HG03575 (cell line): ENCODE results near the gene DNMT3A.
"Not testable (repeated sequence)": the region's sequence is repeated elsewhere in the genome, so short reads cannot be mapped to it uniquely, and the experiment has no call there.

Experiments
- ATAC-seq: cut with Tn5 transposase; IDR thresholded peaks from one replicate; pipeline ENCODE4 v1.9.1; 2021; ENCODE audit not compliant: unreplicated experiment, insufficient number of reproducible peaks, low FRiP score; ENCODE audit errors: extremely low read depth

Gene DNMT3A

DNA sequence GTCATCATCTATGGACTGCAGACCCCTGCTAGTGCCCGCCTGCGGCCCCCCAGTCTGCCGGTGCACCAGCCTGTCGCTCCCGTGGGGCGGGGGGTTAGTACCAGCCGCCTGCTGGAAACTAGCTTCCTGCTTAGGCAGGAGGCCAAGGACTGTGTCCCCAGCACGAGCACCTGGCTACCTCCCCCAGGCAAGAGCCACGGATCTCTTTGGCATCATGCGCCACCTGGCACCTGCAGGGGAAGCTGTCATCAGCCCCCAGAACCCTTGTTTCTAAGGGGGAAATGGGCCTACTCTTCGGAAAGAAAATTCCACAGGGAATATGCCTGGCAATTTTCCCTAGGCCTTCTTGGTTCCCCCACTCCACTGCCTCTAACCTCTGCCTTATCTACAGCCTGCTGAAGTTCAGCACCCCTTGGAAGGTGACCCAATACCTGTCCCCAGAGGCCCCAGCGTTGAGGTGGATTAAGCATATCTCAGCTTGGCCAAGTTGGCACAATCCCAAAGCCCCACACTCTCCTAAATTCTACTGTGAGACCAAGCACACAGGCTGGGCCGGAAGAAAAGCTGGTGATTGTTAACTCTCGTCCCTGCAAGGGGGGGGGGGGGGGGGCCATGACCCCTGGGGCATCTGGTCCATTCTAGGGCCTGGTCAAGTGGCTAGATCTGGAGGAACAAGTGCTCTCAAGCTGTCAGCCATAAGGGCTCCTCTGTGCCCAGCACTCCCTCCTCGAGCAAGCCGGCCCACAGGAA is 111.4 kb downstream of the DNMT3A start:
- no peak for ATAC-seq

DNA sequence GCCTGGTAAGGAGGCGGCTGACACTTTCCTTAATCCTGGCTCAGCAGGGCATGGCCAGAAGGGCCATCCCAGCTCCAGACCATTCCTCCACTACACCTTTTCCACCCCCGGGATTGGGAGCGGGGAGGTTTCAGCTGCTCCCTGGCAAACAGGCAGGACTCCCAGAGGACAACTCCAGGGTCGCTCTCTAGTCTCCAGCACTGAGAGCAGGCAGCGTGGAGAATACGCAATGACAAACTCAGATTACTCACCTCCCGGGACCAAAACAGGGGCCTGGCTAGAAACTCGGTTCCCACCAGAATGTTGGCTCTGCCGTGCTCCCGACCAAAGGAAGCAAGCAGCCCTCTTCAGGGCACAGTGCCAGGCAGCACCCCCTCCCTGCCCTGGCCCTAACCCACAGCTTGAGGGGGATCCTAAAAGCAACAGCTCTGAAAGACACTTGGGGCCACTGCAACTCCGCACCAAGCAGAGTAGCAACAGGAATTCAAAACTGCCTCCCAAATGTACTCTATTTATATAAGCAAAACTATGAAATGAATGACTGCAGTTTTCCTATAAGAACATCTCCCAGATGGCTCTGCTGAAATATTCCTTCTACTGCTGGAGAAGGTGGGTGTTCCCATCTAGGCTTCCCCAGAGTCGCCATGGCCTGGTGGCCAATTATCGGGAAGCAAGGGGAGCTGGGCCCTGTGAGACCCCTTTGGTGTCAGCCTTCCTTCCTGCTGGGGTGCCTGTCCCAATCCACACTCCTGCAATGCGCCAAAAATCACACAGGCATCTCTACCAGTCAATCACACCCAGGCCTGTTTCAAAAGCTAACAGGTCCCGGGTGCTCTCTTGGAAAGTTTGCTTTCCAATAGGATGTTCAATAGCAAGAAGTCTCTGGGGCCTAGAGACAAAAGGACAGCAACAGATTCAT is 112.2 kb downstream of the DNMT3A start:
- ATAC-seq: no peak

DNA sequence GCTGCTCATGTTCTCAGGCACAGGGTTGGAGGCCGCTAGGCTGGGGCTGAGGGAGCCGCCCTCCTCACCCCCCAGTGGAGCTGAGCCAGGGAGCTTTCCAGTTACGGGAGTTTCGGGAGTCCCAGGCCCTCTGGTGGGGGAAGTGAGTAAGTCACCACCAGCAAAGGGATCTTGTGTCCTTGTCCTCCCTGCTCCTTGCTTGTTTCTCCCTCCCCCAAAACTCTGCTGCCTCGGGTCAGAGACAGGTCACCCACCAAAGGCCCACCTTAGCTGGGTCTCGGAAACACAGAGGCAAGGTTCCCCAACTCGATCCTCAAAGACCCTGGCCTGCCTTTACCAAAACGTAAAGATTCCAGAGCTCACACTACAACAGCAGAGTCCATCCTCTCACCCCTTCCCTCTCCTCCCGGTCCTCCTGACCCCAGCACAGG is 112.9 kb downstream of the DNMT3A start:
- ATAC-seq: no peak

DNA sequence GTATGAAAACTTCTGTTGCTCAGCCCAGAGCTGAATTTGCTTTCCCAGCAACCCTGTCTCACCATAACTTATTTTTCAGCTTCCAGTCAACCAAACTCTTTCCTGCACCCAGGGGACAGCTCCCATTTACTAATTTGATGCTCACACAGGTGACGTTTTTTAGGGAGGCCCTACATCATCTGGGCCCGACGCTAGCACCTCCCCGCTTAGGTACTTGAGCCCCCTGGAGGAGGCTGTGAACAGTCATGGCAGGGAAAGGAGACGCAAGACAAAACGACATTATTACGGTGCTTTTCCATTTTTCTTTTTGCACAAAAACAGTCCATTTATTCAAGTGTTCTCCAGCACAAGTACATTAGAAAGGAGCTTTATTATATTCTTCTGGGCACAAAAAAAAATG is 114.1 kb downstream of the DNMT3A start:
- no peak for ATAC-seq

DNA sequence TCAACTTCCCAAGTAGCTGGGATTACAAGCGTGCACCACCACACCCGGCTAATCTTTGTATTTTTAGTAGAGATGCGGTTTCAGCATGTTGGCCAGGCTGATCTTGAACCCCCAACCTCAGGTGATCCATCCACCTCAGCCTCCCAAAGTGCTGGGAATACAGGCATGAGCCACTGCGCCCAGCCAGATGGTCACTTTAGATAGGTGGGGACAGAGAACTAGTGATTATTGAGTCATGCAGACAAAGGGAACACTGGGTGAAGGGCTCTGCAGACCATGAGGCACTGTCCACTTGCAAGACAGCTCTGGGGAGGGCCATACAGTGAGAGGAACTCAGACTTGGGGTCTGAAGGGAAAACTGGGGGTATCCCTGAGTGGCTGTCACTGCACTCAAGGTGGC is 114.9 kb downstream of the DNMT3A start:
- ATAC-seq: no peak

DNA sequence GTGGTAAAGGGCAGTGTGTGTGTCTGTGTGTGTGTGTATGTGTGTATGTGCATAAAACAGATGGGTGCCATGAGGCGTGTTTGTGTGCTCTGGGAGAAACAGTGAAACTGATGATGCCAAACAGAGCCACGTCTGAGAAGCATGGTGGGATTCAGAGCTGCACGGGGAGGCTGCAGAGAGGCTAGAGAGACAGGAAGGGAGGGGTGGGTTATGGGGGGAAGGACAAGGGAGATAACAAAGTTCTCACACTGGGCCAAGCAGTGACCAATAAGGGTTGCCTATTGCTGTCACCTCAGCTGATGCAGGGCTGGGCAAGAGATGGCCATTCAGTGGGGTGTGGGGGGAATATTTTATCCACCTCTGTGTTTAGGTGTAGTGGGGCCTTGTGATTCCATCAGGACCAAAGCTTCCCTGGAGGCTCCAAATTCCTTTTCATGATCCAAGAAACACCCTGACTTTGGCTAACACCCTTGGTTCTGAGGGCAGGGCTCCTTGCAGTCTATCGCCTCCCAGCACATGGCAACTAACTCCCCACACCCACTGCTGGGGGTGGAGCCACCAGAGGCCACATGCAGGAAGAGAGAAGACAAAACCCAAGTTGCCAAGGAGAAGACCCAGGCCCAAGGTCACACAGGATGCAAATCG is 119.1 kb downstream of the DNMT3A start:
- ATAC-seq: no peak

DNA sequence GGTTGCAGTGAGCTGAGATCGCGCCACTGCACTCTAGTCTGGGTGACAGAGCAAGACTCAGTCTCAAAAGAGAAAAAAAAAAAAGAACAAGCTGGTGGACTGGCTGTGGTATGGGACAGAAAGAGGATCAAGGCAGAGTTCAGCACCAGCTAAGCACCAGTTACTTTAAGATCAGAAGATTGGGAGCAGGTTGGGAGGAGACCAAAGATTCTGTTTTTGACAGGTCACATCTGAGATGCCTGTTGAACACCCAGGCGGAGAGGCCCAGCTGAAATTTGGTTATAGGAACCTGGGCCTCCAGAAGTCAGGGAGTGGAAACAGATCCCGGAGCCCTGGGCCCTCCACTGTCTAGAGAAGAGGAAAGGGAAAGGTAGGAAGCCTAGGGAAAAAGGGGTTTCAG is 120.1 kb downstream of the DNMT3A start:
- no peak for ATAC-seq

DNA sequence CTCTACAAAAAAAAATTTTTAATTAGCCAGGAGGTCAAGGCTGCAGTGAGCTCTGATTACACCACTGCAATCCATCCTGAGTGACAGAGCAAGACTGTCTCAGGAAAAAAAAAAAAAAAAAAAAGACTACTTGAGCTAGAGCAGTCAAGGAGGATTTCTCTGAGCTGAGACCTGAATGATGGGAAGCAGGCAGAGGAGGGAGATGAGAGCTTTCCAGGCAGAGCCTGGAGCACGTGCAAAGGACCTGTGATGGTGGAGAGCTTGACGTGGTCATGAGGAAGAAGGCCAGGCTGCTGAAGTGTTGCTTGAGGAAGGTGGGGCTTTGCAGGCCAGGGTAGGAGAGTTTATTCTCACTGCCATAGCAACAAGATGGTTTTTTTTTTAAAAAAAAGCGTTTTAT is 121.4 kb downstream of the DNMT3A start:
- no peak for ATAC-seq

DNA sequence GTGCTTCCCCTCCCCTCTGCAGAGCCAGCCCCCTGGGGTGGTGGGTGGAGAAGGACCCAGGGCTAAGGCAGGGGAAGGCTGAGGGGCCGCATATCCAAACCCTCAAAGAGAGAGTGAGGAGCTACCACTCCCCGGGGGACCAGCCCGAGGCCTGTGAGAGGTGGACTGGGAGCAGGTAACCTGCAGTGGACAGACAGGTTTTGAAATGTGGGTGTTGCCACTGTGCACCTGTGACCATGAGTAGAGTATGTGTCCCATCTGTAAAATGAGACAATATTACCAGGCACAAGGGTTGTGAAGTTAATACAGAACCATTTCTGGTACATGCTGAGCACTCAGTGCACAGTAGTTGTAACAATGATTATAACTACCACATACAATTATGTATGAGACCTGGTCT is 122.1 kb downstream of the DNMT3A start:
- ATAC-seq: no peak

DNA sequence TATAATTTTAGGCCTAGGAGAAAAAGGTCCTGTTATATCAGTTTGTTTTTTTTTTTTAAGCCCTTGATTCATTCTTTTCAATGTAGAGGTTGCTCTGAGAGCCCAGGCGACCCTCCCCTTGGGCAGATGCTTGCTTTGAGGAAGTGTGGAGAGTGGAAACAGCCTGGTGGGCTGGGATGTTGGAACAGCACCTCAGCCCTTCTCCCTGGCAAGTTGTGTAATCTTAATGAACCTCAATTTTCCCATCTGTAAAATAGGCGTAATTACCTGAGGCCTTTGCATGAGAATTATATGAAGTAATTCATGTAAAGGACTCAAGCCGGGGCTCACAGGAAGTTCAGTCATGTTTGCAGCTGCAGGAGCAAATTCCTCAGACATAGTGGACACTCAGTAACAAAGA is 123.6 kb downstream of the DNMT3A start:
- no peak for ATAC-seq

DNA sequence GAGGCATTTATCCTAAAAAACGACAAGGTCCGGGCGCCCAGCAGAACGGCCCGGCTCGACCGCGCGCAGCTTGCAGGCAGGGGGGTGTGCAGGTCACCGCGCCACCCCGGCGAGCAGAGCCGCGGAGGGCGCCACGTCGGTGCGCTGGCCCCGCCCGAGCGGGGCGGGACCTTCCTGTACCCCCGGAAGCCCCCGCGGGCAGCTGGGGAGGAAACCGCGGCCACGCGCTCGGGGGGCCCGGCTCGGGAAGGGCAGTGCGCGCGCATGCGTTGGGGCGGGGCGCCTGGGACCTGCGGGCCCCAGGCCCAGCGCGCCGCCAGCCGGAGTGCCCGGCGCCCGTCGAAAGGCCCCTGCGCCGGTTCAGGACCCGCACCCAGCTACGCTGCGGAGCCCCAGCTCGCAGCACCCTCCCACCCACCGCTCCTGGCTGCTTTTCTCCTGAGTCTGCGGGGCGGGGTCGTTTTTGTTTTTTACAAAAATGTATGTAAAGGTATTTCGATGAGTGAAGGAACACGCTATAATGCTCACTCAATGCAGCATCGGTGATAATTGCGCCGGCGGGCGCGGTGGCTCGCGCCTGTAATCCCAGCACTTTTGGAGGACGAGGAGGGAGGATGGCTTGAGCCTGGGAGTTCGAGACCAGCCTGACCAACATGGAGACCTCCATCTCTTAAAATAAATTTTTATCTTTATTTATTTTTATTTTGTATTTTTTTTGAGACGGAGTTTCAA is 125.6 kb downstream of the DNMT3A start:
- no peak for ATAC-seq

DNA sequence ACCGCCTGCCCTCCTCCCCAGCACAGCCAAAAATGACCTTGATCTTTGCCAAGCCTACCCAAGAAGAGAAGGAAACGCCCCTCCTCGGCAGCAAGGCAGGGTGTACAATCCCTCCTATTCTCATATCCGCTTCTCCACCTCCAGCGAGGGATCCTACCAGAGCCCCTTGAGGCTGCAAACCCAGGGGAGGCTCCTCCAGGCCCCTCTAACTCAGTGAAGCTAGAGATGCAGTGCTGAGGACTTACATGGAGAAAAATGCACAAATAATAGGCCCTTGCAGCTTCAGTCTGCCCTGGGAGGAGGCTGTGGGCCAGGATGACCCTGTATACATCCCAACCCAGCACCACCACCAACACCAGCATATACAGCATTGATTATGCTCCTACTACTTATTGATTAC is 126.5 kb downstream of the DNMT3A start:
- ATAC-seq: no peak

DNA sequence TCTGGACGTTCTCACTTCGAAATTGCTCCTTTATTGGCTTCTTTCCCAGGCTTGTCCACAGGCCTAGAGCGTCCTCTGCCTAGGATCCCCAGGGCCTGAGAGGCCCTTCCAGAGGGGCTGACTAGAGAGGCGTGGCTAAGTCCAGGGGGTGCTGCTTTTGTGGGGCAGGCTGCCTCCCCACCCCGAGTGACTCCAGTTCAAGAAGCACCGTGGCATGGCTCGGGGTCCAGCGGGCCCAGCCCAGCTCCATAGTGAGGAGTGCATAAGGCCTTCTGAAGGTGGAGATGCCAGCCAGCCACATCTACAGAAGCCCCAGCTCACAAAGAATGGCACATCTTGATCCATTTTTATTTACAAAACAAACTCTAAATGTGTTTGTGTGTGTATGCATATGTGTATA is 128.5 kb downstream of the DNMT3A start:
- no peak for ATAC-seq

DNA sequence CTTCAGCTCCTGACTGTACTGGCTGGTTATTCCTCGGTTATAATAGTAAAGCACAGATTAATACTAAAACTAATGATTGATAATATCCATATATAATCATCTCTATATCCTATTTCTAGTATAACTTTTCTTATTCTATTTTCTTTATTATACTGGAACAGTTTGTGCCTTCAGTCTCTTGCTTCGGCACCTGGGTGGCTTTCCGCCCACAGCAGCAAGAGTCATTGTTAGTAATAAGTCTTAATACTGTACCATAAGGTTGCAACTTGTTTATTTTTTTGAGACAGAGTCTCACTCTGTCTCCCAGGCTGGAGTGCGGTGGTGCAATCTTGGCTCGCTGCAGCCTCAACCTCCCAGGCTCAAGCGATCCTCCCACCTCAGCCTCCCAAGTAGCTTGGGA is 130.8 kb downstream of the DNMT3A start:
- not testable (repeated sequence) for ATAC-seq

DNA sequence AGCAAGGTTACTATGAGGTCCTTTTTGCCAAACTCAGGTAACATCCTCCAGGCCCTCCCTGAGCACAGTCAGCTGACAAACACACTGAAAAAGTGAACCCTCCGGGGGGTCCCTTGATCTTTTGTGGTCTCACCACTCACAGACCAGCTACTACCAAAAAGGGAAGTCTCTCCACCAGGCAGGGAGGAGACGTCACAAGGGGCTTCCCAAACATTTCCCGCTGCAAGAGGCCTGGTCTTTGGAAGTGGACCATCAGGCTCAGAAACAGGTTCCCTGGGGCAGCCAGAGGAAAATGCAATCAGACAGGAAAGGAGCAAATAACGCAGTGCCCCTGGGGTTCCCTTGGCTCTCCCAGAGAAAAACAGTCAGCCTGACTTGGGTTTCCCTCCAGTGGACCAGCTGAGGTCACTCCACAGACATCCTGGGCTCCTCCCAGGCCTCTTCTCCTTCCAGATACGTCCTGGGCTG is 134.6 kb downstream of the DNMT3A start:
- ATAC-seq: no peak

DNA sequence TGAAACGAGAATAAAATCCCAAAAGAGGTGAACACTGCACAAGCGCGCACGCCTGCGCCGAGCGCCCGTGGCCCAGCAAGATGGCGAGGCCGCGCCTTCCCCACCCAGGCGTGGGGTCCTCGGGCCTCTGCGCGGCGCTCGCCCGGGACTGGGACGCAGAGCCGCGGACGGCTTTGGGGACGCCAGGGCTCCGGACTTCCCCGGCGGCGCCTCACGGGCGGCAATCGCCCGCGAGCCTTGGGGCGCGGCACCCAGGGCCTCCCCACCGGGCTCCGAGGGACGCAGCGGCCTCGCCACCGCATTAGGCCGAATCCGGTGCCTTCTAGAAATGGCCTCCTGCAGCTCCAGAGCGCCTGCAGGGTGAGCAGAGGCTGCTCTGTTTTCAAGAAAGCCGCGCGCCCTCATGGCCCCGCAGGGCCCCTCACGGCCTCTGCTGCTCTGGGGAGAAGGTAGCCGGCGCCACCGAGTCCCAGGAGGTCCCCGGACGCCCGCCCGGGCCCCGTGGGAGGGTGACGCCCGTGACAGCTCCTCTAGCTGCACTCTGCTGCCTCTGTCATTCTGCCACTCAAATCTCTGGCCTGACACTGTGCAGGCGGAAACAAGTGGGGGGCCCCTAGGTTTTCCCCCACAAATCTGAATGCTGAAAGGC is 137.4 kb downstream of the DNMT3A start:
- ATAC-seq: no peak

DNA sequence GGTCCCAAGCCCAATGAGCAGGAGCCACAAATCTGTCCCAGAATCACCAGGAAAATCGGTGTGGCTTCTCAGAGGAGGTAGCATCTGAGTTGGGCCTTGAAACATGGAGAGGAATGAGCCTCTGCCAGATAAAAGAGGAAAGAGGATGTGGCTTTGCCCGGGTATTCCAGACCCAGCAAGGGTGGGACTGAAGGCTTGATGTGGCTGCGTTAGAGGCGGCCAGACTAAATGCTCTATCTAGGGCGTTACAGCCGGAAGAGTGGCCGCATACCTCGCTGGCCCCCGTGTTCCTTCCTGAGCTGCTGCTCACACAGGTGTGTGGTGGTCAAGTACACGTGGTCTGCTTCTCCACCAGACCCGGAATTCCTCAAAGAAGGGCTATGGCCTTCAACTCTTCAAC is 139.4 kb downstream of the DNMT3A start:
- no peak for ATAC-seq

DNA sequence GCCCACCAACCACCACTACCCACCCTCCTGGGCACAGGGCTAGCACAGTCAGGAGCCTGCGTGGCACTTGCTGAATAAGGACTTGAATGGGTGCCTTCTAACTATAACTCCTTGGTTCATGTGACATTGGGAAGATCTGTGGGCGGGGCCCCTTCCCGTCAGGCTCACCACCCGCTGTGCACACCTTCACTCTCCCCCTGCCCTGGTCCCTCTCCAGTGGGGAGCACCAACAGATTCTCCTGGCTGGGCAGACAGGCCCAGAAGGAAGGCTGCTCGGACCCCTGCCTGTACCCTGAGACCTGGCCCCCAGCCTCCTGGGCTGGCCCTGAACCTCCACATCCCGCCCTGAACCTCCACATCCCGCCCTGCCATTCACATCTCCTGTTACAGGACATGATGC is 139.9 kb downstream of the DNMT3A start:
- no peak for ATAC-seq

DNA sequence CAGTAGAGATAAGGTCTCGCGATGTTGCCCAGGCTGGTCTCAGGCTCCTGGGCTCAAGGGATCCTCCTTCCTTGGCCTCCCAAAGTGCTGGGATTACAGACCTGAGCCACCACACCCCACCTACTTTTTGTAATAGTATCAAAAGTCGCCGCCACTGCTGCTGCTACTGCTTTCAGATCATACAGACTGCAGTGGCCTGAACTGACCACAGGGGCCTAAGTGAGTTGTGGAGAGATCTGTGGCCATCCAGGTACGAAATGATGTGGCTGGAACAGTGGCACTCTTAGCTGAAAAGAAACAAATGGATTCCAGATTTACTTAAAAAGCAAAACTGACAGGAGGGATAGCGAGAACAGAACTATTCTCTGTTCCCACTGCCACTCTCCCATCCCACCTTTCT is 140.5 kb downstream of the DNMT3A start:
- no peak for ATAC-seq
